ENCODE data around the gene NDUFS1. TPM values are rescaled to one million over a fixed set of nuclear protein-coding genes. Genes with fewer than 3 reads are reported as not detected.

NDUFS1 gene
- total and polyA plus RNA-seq, 9 donors = 47.3 to 99.3 (median 63.4) TPM

DNA sequence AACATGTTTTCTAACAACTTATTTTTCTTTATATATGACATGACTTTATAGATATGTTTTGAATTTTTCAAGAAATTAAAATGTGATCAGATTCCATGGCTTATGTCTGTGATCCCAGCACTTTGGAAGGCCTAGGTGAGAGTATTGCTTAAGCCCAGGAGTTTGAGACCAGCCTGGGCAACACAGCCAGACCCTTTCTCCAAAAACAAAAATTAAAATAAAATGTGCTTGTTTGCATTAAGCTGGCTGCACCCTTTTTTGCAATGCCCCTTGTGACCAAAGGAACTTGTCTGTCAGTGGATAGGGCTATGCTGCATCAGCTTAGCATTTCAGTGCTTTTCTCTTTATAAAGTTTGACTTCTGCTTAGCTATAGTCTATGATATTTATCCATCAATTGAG, 71.0 kb downstream of the NDUFS1 start:
- H3K4me3 ChIP-seq (ENCODE audit: low read length) = no peak overlapping the region
- peaks cover 9% of the 10 kb centered on the region for H3K36me3 ChIP-seq (ENCODE audit: control insufficient read depth, insufficient read depth, low read length)
- DNase-seq = no peak
- no peaks in the 10 kb centered on the region for H3K27me3 ChIP-seq (ENCODE audit: control insufficient read depth, insufficient read depth, low read length)
- no peaks in the 10 kb centered on the region for H3K9me3 ChIP-seq (replicated peaks; ENCODE audit: control insufficient read depth, low read depth, low read length)
- no peak overlapping the region for H3K27ac ChIP-seq (ENCODE audit: low read length)
- peaks cover 7% of the 10 kb centered on the region for H3K4me1 ChIP-seq (ENCODE audit: control insufficient read depth, insufficient read depth, low read length)

- 0% methylated on average over 1 of the region's 4 CpGs for WGBS (ENCODE audit: insufficient coverage)
- H3K4me3 ChIP-seq (ENCODE audit: low read length) = peak overlapping the region; percentile 61
- peaks cover 7% of the 10 kb centered on the region for H3K4me1 ChIP-seq (ENCODE audit: control insufficient read depth, insufficient read depth, low read length)
- peak; percentile 65 for DNase-seq
- no peaks in the 10 kb centered on the region for H3K9me3 ChIP-seq (replicated peaks; ENCODE audit: control insufficient read depth, low read depth, low read length)
- H3K27me3 ChIP-seq (ENCODE audit: control insufficient read depth, insufficient read depth, low read length) = no peaks in the 10 kb centered on the region
- peak overlapping the region; percentile 99 for H3K27ac ChIP-seq (ENCODE audit: low read length)
- peaks cover 9% of the 10 kb centered on the region for H3K36me3 ChIP-seq (ENCODE audit: control insufficient read depth, insufficient read depth, low read length)
These were observed 72.4 kb downstream of the NDUFS1 start for GRCh38 chr2:206086716-206087350.

DNA sequence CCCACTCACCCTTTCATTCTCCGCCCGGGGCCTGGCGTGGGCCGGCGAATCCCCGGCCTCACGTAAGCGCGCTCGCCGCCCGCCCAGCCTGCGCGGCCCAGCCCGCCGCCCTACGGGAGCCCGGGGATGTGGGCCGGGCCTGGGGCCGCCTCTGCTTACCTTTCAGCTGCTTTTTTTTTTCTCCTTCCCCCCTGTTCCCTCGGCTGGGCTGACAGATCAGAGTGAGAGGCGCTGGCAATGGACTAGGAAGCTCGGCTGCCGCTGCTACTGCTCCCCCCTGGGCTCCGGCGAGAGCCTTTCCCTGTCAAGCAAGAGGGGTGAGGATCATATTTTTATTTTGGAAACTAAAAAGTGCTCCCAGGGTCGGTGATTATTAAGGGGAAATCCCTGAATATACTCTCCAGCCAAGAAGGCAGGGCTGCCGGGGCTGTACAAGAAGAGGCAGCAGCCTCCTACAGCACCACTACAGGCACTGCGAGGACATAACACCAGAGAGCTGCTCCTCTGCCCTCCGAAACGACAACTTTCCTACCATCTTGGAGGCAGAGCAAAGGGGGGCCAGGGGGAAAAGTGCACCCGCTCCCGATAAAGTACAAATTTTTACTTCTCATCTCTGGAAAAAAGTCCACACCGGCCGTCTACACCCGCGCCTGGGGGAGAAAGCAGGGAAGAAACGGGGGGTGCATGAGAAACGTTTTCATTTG, 73.3 kb downstream of the NDUFS1 start, which contains the start of gene INO80D:
INO80D (minus strand) TSS at position 433 of the 704 bp plus-strand sequence. CDS start 23,158 bp downstream, outside the sequence.
- no peaks in the 10 kb centered on the region for H3K9me3 ChIP-seq (replicated peaks; ENCODE audit: control insufficient read depth, low read depth, low read length)
- H3K4me1 ChIP-seq (ENCODE audit: control insufficient read depth, insufficient read depth, low read length) = peaks cover 7% of the 10 kb centered on the region
- H3K36me3 ChIP-seq (ENCODE audit: control insufficient read depth, insufficient read depth, low read length) = peaks cover 7% of the 10 kb centered on the region
- H3K4me3 ChIP-seq (ENCODE audit: low read length) = peak within 1 kb of the TSS; percentile 79
- peak; percentile 94 for DNase-seq
- WGBS (ENCODE audit: insufficient coverage) = 0% methylated on average over 19 of the region's 39 CpGs
- peak within 1 kb of the TSS; percentile 99 for H3K27ac ChIP-seq (ENCODE audit: low read length)
- no peaks in the 10 kb centered on the region for H3K27me3 ChIP-seq (ENCODE audit: control insufficient read depth, insufficient read depth, low read length)

DNA sequence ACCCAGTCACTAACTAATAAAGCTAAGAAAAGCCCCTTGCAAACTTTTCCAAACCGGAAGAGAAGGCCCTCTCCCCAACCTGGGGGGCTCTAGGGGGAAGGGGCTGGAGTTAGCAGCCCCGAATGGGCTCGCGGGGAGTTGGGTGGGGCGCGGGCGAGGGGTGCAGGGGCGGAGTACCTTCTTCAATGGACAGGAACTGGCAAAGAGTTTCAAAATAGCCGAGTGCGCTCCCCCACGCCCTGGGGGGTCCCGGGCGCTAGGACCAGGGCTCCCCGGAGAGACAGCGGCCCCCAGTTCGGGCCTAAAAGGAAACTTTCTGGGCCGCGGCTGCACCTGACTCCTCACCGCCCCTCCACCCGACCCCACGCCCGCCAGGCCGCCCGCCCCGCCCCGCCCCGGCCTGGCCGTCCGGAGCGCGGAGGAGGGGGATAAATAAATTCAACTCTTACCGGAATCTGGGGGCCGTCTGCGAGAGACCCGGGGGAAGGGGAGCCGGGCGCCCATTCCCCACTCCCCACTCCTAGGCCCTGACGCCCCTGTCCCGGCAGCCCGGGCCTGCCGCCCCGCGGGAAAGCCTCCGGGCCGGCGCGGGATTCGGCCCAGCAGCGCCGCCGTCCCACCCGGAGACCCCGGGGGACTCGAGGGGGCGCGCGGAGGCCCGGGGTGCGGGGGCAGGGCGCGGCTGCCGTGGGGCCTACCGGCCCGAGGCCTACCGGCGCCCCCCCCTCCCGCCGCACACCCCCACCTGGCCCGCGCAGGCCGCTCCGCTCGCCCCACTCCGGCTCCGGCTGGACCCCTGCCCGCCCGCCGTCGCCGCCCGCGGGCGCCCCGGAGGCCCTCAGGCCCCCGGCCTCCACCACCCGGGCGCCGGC, 74.1 kb downstream of the NDUFS1 start:
- Histone ChIP-seq H3K27me3 (ENCODE audit: control insufficient read depth, insufficient read depth, low read length) (no peaks in the 10 kb centered on the region), H3K4me1 (ENCODE audit: control insufficient read depth, insufficient read depth, low read length) (peaks cover 7% of the 10 kb centered on the region), H3K36me3 (ENCODE audit: control insufficient read depth, insufficient read depth, low read length) (peaks cover 1% of the 10 kb centered on the region), H3K27ac (ENCODE audit: low read length) (peak overlapping the region; percentile 98), H3K4me3 (ENCODE audit: low read length) (peak overlapping the region; percentile 79), H3K9me3 (replicated peaks; ENCODE audit: control insufficient read depth, low read depth, low read length) (no peaks in the 10 kb centered on the region)
- under 1% methylated on average over 69 of the region's 88 CpGs for WGBS (ENCODE audit: insufficient coverage)
- peak; percentile 63 for DNase-seq

DNA sequence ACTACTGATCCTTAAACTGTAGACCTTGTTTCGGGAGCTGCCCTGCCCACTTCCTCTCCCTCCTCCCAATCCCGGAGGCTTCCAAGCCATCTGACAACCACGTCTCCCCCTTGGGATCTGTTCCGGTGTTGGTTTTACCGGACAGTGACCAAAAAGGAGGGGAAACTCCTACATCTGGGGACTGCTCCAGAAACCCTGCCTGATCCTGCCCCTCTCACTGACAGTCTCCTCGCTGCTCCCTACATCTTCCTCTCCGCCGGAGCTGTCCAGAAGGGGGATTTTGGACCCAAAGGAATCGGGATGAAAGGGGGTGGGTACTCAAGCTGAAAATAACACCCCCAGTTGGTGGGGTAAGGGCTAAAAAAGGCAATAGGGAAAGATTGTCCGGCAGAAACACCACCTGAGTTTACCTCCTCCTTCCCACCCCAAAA, 74.8 kb downstream of the NDUFS1 start:
- Histone ChIP-seq H3K27ac (ENCODE audit: low read length) (peak overlapping the region; percentile 98), H3K4me1 (ENCODE audit: control insufficient read depth, insufficient read depth, low read length) (peaks cover 7% of the 10 kb centered on the region), H3K36me3 (ENCODE audit: control insufficient read depth, insufficient read depth, low read length) (no peaks in the 10 kb centered on the region), H3K9me3 (replicated peaks; ENCODE audit: control insufficient read depth, low read depth, low read length) (no peaks in the 10 kb centered on the region), H3K27me3 (ENCODE audit: control insufficient read depth, insufficient read depth, low read length) (no peaks in the 10 kb centered on the region), H3K4me3 (ENCODE audit: low read length) (peak overlapping the region; percentile 79)
- WGBS (ENCODE audit: insufficient coverage) = no CpG with 5 or more reads among the region's 10 CpGs
- DNase-seq = peak; percentile 89

DNA sequence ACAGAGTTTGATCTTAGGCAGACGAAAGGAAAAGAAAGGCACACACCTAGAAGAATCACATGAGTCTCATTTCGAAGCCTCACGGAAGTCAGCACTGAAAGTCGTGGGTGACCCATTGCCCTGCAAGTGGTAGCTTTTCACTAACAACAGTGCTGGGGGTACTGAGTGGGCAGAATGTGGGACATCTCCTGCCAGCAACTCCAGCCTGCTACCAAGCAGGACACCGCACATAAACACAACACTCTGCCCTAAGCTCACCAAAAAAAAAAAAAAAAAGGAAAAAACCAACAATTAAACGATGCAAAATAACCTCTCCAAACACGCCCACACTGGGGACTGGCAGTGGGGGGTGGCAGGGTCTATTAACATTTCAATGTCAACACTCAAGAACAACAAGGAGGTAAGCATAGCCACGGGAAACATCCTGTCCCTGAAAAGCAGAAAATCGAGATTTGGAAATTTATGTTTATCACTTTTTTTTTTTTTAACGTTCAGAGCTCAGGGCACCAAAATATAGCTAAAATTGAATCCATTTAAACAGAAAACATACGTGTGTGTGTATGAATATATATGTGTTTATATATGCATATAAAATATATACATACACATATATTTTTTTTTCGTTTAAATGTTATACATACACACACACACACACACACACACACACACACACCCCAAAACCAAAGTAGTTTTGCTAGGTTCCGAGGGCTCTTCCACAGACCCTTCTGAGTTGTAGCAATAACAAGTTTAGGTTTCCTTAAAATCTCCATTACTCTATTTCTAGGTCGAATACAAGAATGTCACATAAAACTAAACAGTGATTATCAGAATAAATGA, 75.4 kb downstream of the NDUFS1 start:
- WGBS (ENCODE audit: insufficient coverage) = 0% methylated on average over 1 of the region's 14 CpGs
- H3K4me3 ChIP-seq (ENCODE audit: low read length) = peak overlapping the region; percentile 79
- no peaks in the 10 kb centered on the region for H3K36me3 ChIP-seq (ENCODE audit: control insufficient read depth, insufficient read depth, low read length)
- H3K4me1 ChIP-seq (ENCODE audit: control insufficient read depth, insufficient read depth, low read length) = peaks cover 7% of the 10 kb centered on the region
- no peaks in the 10 kb centered on the region for H3K9me3 ChIP-seq (replicated peaks; ENCODE audit: control insufficient read depth, low read depth, low read length)
- no peaks in the 10 kb centered on the region for H3K27me3 ChIP-seq (ENCODE audit: control insufficient read depth, insufficient read depth, low read length)
- peak; percentile 8 for DNase-seq
- H3K27ac ChIP-seq (ENCODE audit: low read length) = peak overlapping the region; percentile 98

- Histone ChIP-seq H3K36me3 (ENCODE audit: control insufficient read depth, insufficient read depth, low read length) (no peaks in the 10 kb centered on the region), H3K4me1 (ENCODE audit: control insufficient read depth, insufficient read depth, low read length) (peaks cover 4% of the 10 kb centered on the region), H3K4me3 (ENCODE audit: low read length) (no peak overlapping the region), H3K27ac (ENCODE audit: low read length) (no peak overlapping the region), H3K27me3 (ENCODE audit: control insufficient read depth, insufficient read depth, low read length) (no peaks in the 10 kb centered on the region), H3K9me3 (replicated peaks; ENCODE audit: control insufficient read depth, low read depth, low read length) (no peaks in the 10 kb centered on the region)
- WGBS (ENCODE audit: insufficient coverage) = no CpG with 5 or more reads among the region's 4 CpGs
- DNase-seq = no peak
These were observed 76.9 kb downstream of the NDUFS1 start for GRCh38 chr2:206082298-206082843.

DNA sequence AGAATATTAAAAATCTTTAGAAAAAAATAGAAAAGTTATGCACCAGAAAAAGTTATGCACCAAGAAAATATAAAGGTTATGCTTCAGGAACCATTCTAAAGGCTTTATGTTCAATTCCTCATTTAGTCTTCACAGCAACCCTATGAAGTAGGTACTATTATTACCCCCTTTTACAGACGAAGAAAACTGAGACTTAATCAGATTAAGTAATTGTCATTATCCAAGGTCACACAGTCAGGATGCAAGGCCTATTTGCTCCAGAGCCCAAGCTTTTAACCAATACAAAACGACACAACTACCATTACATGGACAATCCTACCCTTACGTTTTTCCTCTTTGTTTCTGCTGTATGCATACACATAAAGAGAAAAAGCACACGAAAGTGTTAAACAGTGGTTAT, 78.3 kb downstream of the NDUFS1 start:
- Histone ChIP-seq H3K4me3 (ENCODE audit: low read length) (no peak overlapping the region), H3K9me3 (replicated peaks; ENCODE audit: control insufficient read depth, low read depth, low read length) (no peaks in the 10 kb centered on the region), H3K27me3 (ENCODE audit: control insufficient read depth, insufficient read depth, low read length) (no peaks in the 10 kb centered on the region), H3K4me1 (ENCODE audit: control insufficient read depth, insufficient read depth, low read length) (peaks cover 4% of the 10 kb centered on the region), H3K27ac (ENCODE audit: low read length) (no peak overlapping the region), H3K36me3 (ENCODE audit: control insufficient read depth, insufficient read depth, low read length) (no peaks in the 10 kb centered on the region)
- DNase-seq = no peak
- 47% methylated on average over 2 of the region's 4 CpGs for WGBS (ENCODE audit: insufficient coverage)

- Histone ChIP-seq H3K36me3 (ENCODE audit: control insufficient read depth, insufficient read depth, low read length) (no peaks in the 10 kb centered on the region), H3K27ac (ENCODE audit: low read length) (no peak overlapping the region), H3K4me1 (ENCODE audit: control insufficient read depth, insufficient read depth, low read length) (peaks cover 4% of the 10 kb centered on the region), H3K9me3 (replicated peaks; ENCODE audit: control insufficient read depth, low read depth, low read length) (no peaks in the 10 kb centered on the region), H3K27me3 (ENCODE audit: control insufficient read depth, insufficient read depth, low read length) (no peaks in the 10 kb centered on the region), H3K4me3 (ENCODE audit: low read length) (no peak overlapping the region)
- 91% methylated on average over 4 of the region's 9 CpGs for WGBS (ENCODE audit: insufficient coverage)
- no peak for DNase-seq
These were observed 79.4 kb downstream of the NDUFS1 start for GRCh38 chr2:206079699-206080465.

Data from muscle of leg (tissue), 11 donors.